Fibroblast of skin of right quadriceps (primary cell): Measurements from ENCODE around the gene KCNQ1OT1.

Experiments used
- DNase-seq: peaks from one replicate; pipeline ENCODE4 v3.0.0-alpha.2; 2013

Gene KCNQ1OT1

DNA sequence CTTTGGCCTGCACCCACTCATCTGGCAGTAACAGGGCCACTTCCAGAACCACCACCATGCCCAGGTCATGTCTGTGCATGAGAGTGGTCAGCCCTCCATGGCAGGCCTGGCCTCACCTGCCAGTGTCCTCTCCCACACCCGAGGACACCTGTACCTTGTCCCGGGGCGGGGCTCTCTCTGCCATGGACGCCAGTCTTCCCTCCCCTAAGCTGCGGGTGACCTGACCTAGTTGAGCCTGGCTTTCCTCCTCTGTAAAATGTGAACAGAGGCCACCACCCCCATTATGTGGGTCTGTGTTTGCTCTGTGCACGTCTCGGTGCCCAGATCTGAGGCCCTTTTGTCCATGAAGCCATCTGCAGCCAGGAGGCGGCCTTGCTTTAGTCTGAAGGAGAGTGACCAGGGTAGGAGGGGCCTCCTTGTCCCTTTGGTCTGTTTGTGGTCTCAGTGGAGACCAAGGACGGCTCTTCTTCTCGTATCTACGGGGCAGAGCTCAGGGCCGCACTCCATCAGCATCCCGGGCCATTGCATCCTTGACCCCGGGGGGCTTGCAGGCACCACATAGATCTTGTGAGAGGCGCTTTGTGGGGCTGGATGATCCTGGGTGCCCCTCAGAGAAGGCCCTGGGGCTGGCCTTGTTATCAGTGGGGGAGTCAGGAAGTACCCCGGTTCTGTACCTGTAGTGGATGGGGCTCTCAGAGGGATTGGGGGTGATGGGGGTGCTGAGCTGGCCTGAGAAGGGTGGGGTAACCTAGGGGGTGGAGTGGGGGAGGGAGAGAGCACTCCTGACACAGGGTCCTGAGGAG, 133.4 kb downstream of the KCNQ1OT1 start:
- no peak for DNase-seq

DNA sequence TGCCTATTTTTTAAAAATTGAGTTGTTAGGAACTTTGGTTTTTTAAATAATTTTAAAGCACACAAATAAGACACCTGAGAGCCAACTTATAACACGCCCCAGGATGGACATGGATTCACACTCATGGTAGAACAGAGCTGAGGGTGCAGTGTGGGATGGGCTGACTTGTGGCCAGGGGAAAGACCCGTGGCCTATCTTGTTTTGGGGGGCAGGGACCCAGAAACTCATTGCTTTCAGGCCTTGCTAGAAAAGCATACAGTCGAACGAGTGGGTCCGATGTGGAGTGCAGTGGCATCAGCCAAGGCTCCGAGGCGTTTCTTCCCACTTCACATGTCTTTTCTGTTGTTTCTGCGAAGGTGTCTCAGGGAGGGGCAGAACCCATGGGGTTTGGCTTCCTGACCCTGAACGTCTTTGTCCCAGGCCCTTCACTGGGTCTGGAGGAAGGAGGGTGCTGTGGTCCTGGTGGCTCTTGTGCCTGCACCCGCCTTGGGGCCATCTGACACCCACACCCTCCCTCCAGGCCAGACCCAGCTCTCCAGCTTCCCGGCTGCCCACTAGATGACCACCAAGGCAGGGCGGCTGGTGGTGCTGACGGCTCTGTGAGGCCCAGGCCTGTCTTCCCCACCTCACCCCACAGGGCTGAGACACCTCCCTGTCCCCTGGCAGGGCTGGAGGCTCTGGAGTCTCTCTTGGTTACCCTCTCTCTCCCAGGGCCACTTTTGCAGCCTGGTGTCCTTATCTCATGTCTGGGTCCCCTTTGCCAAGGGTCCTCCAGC, 134.2 kb downstream of the KCNQ1OT1 start:
- DNase-seq = no peak

DNA sequence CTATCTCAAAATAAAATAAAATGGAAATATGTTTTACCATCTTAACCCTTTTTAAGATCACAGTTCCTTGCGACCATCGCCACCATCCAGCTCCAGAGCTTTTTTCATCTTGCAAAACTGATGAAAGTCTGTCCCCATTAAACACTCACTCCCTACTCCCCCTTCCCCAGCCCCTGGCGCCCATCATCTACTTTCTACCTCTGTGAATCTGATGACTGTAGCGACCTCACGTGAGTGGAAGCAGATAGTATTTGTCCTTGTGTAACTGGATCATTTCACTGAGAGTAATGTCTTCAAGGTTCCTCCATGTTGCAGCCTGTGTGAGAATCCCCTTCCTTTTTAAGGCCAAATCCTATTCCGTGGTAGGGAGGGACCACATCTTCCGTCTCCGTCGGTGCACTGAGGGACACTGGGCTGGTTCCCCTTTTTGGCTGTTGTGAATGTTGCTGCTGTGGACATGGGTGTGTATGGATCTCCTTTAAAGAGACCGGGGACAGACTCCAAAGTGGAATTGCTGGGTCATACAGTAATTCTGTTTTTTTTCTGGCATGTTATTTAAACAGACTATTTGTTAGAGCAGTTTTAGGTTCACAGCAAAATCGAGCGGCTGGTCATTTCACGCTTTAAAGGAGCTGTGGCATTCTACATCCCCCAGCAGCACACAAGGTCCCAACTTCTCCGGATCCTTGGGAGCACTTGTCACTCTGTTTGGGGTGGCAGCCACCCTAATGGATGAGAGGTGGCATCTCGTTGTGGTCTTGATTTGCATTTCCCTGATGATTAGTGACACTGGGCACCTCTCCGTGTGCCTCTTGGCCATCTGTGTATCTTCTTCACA, 135.0 kb downstream of the KCNQ1OT1 start:
- DNase-seq = no peak

DNA sequence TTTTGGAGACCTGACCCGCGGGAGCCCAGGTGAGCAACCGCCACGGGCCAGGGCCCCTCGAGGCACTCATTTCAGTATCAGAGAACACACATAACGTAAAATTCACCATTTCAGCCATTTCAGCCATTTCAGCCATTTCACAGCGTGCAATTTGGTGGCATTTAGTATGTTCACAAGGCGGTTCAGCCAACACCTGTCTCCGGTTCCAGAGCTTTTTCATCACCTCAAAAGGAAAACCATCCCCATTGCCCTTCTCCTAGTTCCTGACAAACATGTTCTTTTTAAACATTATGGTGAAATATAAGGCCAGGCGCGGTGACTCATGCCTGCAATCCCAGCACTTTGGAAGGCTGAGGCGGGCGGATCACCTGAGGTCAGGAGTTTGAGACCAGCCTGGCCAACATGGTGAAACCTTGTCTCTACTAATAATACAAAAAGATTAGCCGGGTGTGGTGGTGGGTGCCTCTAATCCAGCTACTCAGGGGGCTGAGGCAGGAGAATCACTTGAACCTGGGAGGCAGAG, 135.7 kb downstream of the KCNQ1OT1 start:
- no peak for DNase-seq

DNA sequence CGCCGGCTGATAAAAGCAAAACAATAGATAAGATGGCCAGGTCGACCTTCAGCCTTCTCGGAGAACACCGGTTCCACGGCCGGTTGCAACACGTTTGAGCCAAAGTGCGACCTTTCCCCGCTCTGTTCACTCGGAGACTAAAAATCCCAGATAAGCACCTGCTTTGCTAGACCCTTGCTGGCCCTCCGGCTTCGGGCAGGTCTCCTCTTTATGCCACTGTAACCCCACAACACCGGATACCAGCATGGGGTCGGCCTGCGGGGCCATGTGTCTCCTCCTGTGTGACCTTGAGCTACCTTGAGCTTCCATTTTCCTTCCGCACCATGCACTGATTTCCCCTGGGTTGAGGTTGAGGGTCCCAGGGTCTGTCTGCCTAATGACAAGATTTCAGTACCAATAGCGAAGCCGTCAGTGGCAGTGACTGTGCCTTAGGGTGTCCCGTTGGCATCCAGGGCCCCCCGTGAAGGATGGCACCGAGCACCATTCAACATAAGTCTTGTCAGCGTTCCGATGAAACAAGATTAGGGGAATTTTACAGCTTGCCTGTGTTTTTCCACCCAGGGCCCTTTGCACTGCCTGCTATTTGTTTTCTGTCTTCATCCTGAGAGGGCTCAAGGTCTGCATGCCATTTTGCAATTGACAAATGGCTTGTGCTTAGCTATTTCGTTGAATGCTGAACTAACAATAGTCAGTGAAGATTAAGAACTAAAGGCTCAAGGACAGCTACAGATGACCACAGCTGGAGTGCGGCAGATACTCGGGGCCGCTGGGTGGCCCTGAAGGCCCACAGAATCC, 136.4 kb downstream of the KCNQ1OT1 start:
- DNase-seq = no peak

DNA sequence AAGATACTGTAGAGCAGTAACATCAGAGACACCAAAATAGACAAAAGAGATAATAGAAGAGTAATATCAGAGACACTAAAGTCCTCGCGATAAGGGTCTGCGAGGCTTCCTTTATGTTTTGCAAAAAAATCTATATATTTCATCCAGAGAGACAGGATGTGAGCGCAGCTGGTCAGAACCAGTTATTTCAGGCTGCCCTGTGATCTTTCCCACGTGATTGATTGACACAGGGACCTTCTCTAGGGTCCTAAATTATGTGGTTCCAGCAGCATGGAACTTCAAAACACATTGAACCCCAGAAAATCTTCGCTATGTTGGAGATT, 136.9 kb downstream of the KCNQ1OT1 start:
- no peak for DNase-seq

DNA sequence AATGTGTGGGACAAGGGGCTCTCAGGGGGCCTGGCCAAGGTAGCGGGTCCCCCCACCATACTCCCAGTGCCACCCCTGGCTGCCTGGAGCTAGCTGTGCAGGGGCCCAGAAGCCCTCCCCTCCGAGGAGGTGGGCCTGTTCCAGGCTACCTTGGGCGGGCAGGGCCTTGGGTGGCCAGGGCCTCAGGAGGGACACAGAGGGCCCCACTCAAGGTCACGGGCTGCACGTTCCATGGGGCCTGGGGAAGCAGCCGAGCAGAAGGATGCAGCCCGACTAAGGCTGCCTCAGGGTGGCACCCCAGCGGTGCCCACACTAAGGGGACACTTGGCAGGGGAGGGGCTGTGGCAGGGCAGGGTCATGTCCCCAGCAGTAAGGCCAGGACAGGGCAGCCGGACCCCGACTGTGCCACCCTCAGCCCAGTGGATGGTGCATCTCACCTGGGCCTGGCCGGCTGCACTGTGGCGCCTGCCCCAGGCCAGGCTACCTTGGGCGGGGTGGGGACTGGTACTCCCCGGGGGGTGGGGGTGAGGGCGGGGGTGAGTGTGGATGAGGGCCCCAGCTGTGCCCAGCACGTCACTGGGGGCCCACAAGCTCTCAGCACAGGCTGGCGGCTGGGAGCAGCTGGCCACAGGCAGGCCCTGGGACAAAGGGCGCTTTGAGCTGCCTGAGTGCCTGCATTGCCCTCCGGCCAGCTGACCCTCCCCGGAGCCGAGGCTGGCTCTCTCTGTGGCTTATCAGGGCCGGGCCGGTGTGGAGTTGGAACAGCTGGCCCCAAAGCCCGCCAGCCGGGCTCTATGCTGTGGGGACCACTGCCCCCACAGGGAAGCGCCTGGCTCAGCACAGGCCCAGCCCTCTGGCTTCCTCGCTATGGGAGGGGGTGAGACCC, 137.9 kb downstream of the KCNQ1OT1 start:
- DNase-seq = no peak

DNA sequence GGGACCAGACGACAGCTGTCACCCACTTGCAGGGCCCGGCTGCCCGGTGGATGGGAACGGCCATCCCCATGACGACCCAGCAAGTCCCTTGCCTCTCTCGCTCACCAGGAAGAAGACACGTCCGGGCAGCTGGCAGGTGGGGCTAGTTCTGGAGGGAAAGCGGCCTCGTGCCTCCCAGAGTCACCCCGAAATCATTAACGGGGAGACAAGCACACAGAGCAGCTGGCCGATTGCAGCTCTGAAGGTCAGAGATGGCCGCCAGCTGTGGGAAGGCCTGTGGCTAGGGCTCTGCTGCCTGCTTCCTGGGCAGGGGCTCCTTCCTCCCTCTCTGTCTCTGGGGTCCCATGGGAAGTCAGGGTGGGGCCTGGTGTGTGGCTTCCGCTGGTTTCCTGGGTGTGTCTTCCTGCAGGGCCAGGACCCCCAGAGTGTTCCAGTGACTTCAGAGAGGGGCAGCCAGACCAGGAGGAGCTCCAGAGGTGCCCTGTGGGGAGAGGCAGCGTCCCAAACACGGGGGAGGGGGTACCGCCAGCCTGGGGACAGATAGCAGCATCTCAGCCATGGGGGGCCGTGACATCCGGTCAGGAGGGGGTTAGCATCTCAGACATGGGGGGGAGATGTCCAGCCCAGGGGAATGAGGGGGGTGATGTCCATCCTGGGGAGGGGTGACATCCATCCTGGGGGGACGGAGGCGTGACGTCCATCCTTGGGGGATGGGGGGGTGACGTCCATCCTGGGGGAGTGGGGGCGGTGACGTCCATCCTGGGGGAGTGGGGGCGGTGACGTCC, 140.1 kb downstream of the KCNQ1OT1 start:
- DNase-seq = no peak

DNA sequence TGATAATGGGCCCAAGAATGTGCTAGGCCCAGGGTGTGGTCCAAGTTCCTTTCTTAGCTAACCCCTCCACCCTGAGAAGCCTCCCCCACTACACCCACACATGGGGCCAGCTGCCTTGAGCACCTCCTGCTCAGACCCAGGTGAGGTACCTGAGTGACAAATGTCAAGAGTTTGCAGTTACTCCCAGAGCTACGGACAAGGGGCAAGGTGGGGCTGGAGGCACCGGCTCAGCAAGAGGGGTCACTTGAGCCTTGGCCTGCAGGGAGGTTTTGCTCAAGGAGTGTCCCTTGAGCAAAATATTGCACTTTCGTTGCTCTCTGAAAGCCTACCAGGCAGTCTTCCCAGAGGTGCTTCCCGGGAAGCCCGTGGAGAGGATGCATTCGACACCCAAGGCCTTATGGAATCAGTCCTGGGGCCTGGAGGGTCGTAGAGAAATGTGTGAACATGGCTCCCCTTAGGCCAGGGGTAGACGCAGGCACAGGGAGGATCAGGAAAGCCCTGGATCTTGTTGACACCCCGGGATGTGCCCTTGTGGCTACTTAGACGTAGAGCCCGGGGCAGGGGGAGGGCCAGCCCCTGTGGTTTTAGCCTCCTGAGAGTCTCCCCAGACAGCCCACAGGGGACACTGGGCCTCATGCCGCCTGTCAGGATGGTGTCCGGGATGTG, 140.8 kb downstream of the KCNQ1OT1 start:
- DNase-seq = no peak

DNA sequence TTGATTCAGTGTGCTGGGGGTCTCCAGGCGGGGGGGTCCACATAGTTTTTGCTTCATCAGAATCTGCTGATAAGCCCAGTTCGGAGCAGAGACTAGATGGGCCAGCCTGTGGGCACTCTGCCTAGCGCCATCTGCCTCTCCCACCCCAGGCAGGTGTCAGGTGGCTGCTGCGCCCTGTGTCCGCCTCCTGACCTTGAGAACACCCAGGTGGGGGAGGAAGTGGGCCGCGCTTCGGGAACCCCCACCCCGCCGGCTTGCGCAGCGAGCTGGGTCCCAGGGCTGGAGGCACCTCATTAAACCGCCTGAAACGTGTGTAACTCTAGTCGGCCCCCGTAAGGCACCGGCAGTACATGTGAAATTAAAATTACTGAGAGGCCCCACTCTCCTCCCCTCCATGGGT, 141.4 kb downstream of the KCNQ1OT1 start:
- no peak for DNase-seq
